GM18519 (cell line): ENCODE data around the gene SELPLG.
"Not testable (repeated sequence)": the region's sequence is repeated elsewhere in the genome, so short reads cannot be mapped to it uniquely, and the experiment has no call there.

Experiments used
- ATAC-seq: cut with Tn5 transposase; IDR thresholded peaks from one replicate; pipeline ENCODE4 v1.9.1; 2021; ENCODE audit warnings: mild to moderate bottlenecking, moderate library complexity; ENCODE audit not compliant: unreplicated experiment, low FRiP score

The SELPLG gene

DNA sequence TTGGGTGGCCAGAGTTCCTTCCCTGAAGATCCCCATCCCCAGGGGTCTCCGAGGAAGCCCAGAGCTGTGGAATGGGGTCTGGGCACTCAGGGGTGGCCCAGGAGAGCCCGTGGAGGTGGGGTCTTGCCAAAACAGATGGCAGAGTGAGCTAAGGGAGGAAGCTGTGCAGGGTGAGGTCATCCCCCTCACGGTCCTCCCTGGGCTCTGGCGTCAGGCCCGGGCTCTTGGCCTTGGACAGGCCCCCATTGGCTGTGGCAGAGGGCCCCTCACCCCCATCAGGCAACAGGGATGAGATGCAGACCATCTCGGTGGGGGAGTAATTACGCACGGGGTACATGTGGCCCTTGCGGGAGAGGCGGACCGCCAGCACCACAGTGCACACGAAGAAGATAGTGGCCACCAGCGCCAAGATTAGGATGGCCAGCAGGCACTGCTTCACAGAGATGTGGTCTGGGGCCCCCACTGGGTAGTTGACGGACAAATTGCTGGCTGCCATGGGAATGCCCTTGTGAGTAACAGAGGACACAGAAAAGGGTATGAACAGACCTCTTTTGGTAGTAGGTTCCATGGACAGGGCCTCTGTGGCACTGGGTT lies 10.7 kb downstream of the SELPLG start:
- ATAC-seq = no peak

DNA sequence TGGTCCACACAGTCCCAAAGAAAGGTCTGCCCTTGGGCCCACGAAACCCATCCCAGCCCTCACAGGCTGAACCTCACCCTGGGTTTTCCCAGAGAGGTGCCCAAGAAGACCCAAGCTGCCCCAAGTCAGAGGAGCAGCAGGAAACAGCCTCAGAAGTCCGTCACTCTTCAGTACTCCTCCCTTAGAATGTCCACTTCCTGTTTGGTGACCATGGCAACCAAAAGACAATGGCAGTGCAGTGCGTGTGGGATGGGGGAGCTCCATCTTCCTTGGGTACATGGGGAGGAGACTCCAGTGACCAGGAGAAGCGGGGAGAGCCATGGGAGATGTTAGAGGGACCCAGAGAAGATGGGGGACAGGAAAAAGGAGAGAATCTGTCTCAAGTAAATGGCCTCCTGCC lies 11.3 kb downstream of the SELPLG start:
- no peak for ATAC-seq

DNA sequence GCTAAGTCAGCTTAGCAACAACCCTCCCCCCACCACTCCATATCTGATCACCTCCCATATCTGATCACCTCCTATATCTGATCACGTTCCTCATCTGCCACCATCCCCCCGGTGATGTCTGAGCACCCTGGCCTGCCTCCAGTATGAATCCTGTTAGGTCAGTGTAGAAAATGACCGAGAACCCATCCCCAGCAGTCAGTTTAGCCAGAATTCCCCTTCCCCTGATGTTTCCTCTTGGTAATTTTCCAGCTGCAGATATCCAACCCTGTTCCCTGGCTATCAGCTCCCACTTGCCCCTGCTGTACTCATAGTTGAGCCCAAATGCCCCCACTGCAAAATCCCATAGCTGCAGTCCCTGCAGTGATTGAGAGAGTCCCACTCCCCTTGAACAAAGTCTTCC lies 12.5 kb downstream of the SELPLG start:
- ATAC-seq = no peak

DNA sequence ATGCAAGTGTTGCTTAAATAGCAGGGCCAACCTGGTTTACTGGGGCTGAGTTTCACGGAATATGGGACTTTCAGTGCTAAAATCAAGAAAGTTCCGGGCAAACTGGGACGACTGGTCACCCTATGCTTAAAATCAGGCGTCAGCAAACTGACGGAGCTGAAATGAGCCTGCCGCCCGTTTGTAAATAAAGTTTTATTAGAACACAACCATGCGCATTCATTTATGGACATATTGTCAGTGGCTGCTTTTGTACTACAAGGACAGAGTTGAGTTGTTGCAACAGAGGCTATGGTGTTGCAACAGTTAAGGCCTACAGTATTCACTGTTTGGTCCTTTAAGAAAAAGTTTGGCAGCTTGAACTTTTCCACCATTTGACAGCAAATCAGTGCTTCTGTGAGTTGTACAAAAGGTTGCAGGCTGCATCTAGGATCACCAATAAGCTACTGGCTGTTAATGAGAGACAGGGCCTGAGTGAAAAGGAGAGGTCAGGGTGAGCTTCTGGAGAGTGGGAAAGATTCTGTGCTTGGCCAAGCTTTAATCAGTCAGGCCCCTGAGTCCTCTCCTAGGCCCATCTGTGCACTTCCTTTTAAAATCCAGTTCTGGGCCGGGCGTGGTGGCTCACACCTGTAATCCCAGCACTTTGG lies 13.3 kb downstream of the SELPLG start:
- ATAC-seq = no peak

DNA sequence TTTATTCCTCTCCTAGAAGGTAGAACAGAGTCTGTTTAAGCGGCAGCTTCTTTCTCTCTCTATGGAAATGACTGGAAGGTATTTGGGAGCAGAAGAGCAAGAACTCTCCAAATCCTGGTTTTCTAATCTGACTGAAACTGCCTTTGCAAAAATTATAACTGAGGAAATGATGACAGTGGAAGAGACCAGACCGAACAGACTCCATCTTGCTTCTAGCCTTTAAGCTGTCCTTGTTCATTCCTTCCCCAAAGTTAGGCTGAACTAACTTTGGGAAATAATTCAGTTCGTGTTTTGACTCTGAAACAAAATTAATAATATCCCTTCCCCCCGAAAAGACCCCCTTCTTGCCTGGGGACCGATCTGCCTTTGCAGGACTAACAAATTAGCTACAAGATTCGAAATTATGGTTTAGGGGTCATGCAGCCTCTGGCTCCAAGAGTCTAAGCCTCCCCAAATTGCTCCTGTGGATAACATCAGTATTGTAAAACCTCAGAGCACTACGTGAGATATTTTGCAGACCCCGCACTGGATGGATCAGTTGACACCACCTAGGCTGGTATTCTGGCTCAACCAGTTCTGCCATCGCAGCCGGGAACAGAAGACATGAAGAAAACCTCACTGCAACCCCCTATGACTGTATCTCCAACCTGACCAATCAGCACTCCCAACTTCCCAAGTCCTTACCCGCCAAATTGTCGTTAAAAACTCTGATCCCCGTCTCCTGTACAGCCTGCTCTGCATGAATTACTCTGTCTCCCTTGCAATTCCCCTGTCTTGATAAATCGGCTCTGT lies 14.1 kb downstream of the SELPLG start:
- no peak for ATAC-seq

DNA sequence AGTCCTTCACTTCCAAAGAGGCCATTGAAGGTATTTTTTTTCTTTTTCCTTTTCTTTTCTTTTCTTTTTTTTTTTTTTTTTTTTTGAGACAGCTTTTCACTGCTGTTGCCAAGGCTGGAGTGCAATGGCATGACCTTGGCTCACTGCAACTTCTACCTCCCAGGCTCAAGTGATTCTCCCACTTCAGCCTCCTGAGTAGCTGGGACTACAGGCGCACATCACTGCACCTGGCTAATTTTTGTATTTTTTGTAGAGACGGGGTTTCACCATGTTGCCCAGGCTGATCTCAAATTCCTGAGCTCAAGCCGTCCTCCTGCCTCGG lies 14.8 kb downstream of the SELPLG start:
- ATAC-seq = not testable (repeated sequence)

DNA sequence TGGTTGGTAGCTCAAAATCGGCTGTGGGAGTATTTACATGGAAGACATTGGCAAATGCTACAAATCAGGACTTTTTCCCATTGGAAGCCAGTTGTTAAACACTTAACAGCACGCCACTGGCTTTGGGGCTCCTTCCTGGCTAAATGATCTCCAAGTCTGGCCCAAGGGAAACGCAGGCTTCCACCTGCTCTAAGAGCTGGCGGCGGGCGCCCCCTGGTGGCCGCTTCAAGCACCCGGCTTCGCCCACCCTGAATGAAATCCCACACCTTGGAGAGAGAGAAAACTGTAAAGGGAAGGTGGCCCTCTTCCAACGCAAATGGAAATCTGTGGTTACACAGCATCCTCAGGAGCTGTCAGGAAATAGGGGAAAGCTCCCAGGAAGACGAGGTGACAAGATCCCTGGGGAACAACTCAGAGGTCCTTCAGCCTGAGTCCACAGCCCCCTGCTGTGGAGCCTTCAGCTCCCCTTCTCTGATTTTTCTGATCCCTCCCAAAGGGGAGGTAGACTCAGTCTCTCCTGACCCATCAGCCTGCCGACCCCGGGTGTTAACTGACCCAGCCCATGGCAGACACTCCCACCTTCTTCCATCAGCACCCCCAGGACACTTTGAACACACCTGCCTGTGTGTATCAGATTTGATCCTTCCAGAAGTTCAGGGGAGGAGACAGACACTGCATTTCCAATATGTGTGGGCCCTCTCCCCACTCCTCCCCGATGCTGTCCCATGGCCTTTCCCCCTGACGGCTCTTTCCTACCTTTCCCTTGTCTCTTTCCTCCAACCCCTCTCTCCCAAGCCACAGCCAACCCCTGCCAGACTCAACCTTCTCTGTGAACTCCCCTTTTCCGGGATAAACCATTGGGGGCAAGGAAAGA lies 15.4 kb downstream of the SELPLG start:
- peak; percentile 39 for ATAC-seq

DNA sequence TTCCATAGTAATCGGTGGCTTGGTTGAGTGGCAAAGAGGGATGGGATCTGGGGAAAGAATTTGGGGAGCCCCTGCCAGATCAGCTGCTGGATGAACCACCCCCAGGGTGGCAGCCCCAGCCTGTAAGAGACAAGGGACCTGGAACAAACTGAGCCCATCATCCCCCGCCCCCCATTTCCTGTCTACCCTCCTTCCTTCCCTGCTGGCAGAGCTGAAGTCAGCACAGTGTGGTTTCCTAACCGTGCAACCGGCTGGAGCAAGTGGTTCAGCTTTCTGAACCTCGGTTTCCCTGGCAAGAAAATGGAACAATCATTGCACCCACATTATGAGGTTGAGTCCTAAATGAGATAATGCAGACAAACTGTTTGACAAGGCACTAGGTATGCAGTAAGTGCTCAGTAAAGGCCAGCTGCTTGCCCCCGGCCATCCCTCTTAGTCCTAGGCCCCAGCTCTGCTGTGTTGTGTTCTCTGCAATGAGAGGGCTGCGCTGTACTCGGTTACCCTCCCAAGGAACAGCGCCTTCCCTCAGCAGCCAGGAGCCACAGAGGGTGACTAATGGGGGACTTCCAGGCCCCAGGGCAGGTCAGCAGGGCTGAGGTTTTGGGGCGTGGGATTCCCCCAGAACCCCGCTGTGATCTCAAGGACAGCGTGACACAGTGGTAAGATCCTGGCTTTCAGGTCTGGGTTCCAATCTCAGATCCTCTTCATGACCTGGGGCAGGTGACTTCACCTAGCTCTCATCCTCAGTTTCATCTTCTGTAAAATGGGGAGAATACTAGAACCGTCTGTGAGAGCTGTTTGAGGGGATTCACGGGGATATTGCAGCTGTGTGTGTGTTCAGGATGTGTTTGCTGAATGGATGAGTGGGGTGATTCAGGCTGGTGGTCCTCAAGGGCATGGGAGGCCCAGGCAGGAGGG lies 16.5 kb downstream of the SELPLG start:
- ATAC-seq = peak; percentile 58

DNA sequence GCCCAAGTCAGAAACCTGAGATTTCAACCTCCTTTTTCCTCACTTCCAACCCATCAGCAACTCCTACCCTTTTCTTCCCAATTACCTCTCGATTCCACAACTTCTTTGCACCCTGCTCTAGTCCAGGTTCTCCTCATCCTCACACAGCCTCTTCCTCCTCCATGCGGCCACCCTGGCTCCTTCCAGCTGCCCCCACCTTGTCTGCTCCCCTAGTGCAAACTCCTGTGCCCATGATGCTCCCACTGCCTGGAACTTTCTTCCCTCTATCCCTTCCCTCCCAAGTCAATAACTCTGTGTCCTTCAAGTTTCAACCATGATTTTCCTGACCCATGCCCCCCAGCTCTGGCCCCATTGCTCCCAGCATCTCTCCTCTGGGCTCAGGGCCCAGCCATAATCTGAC lies 17.3 kb downstream of the SELPLG start:
- no peak for ATAC-seq

DNA sequence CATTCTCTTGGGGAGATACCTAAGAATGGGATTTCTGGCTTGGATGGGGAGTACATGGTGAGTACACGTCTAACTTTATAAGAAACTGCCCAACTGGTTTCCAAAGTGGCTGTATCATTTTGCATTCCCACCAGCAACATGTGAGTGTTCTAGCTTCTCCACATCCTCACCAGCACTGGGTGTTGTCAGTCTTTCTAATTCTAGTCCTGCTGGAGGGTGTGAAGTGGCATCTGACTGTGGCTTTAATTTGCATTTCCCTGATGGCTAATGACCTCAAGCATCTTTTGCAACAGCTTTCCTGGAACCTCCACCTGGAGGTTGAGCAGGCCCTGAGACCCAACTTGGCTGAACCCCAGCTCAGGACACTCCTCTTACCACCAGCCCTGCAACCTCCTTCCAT lies 17.8 kb downstream of the SELPLG start:
- no peak for ATAC-seq

DNA sequence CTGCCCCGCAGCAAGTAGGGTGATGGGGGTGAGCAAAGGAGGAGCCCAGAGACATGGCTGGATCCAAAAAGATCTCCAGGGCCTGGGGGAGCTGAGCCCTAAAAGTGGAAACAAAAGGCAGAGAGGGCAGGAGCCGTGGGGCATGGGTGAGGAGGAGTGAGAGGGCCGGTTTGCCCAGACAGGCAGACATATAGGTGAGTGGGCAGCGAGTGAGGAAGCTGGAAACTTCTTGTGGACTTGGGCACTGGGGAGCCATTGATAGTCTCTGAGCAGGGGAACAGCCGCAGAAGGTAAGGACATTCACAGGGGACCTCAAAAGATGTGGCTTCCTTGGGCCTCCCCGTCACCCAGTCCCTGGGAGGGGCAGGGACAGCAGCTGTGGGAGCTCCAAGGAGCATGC lies 19.1 kb downstream of the SELPLG start:
- ATAC-seq = no peak

DNA sequence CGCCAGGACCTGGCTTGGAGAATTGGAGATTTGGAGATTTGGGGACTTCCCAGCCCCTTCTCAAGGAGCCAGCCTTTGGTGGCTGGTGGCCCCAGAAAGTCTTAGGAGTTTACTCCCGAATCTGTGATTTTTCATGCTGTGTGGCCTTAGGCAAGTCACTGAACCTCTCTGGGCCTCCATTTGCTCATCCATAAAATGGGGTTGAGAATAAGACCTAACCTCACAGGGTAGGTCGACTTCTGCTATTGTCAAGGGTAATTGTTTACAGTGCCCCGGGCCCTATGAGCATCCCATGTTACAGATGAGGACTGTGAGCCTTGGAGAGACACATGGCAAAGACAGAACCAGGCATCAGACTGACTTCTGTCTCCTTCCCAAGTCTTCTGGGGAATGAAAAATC lies 19.7 kb downstream of the SELPLG start:
- no peak for ATAC-seq

DNA sequence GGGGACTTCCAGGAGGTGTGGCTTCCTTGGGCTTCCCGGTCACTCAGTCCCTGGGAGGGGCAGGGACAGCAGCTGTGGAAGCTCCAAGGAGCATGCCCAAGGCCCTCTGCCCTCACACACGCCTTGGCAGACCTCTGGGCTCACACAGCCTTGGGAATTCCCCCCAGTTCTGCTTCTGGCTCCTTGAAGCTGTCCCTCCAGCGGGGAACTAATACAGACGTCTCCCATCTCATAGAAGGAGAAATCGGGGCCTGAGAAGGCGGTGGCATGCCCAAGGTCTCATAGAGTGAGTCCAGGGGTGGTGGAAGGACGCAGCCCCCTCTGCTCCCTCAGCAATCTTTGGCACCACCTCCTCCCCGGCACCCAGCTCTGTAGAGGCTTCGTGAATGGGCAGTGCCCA lies 20.1 kb downstream of the SELPLG start:
- ATAC-seq = no peak

DNA sequence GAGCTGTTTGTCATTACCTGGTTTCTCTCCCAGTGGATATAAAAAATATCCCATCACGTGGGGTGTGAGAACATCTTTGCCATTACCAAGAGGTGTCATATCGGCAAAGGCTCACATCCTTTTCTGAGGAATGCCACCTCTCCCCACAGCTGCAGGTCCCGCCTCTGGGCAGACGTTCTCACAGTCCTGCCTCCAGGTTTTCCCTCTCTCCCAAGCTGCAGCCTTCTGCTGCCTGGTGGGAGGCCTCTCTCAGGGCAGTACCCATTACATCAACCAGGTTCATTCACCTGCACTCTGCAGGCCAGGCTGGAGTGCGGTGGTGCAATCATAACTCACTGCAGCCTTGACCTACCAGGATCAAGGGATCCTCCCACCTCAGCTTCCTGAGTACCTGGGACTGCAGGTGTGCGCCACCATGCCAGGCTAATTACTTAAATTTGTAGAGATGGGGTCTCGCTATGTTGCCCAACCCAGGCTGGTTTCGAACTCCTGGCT lies 20.9 kb downstream of the SELPLG start:
- no peak for ATAC-seq

DNA sequence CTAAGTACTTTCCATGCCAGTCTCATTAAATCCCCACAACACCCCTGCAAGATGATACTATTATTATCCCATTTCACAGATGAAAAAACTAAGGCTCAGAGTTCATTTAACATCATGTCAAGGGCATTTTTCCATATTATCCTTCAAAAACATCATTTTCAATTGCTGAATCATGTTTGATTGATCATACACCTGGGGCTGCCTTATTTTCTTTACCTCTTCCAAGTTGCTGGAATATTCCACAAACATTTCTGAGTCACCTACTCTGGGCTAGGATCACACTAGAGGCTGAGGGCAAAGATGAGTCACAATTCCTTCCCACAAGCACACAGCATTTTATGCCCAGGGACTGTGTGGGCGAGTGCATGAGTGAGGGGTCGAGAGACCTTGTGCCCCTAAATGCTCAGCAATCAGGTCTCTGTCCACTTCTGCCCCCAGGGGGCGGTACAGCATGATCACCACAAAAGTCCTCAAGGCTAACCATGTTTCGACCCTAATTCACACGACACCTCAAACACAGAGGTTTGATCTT lies 21.7 kb downstream of the SELPLG start:
- ATAC-seq = no peak

DNA sequence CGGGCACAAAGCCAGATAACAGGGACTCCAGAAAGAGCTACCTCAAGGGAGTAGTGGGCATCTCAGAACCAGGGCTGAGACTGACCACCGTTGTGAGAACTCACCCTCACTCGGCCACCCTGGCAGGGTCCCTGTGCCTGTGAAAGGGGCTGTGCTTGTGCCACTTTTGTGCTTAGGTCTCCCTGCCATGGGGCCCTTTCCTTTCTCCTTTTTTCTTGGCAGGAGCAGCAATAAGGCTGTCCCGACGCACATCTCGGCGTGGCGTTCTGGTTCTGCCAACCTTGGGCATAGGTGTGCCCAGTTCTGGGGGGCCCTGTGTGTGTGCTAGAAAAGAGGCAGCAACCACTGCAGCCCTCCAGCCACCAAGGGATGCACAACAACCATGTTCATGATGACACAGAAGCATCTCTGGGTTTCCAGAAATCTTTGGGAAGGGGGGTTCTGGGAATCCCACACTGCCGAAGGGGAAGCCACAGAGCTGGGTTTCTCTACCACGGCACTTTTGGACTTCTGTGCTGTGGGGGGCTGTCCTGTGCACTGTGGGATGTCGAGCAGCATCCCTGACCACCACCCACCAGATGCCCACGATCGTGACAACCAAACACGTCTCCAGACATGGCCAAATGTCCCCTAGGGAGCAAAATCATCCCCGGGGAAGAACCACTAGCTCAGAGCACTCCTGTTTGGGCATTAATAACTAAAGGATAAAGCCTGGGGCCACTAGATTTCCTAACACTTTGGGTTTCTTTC lies 22.7 kb downstream of the SELPLG start:
- no peak for ATAC-seq

DNA sequence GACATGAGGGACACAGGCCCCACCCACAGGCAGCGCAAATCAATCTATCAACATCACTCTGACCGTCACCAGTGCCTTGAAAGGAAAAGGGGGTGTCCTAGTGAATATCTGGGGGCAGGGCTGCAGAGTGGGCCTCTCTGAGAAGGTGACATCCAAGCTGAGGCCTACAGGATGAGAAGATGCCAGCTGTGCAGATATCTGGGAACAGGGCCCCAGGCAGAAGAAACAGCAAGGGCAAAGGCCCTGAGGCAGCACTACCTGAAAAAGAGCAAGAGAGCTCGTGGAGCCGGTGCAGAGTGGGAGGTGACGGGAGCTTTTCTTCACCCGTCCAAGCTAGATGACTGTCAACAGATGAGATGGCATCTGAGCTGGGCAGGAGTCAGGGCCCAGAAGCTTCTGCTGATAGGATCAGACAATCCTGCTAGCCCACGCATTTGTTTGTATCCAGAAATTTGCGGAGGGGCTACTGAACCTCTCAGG lies 23.3 kb downstream of the SELPLG start:
- ATAC-seq = no peak

DNA sequence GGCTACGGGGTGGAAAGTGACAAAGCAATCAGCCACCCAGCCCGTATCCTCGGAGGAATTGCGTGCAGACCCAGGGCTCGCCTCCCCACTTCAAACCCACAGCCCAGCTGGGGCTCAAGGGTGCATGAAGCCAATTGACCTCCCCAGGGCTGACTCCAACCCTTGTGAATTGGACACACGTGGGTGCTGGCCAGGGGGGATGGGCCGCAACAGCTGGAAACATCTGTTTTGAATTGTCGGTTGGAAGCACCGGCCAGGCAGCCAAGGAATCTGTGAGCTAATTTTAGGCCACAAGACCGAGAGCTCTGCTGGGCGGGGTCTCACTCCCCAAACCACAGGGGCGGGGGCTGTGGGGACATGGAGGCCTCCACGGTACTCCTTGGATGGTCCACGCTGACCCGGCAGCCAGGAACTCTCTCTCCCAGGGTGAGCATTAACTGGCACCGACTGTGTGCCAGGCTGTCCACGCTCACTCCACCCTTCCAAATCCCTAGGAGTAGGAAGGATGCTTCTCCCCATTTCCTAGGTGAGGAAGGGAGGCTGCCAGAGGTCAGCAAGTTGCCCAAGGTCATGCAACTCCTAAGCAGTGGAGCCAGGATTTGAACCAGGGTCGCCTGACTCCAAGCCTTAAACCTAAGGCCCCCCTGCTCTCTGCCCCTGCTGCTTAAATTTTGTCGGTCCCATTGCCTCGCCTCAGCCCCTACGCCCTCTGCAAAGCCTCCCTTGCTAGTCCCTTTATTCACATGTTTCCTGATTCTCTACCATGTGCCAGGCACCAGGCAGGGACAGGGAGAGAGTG lies 24.0 kb downstream of the SELPLG start:
- ATAC-seq = no peak
